Upper lobe of left lung (tissue), 6 donors: Measurements from ENCODE around the gene NAT8L. TPM values are rescaled to one million over a fixed set of nuclear protein-coding genes. Genes with fewer than 3 reads are reported as not detected.

Source experiments
- ATAC-seq, 2 donors: fragments of 200-7000 bp; cut with Tn5 transposase; one replicate each; pipeline ENCODE4 v1.9.1; 2022; ENCODE audit warnings: mild to moderate bottlenecking in 2 of 2, moderate library complexity in 2 of 2; ENCODE audit not compliant: low FRiP score in 2 of 2
- DNase-seq, 2 donors: peaks; one replicate each; pipeline ENCODE4 v3.0.0-alpha.2; 2019 to 2020
- H3K27ac ChIP-seq, 4 donors: fragments of 200-600 bp; sonication (generic); one replicate each; pipeline ENCODE4 v1.5.1; 2016 to 2019
- H3K27me3 ChIP-seq, 4 donors: fragments of 200-600 bp; sonication (generic); one replicate each; pipeline ENCODE4 v1.5.1; 2017 to 2019
- H3K36me3 ChIP-seq, 4 donors: fragments of 200-600 bp; sonication (generic); one replicate each; pipeline ENCODE4 v1.5.1; 2016 to 2019
- H3K4me1 ChIP-seq, 4 donors: fragments of 200-600 bp; sonication (generic); one replicate each; pipeline ENCODE4 v1.5.1; 2018 to 2019
- H3K4me3 ChIP-seq, 4 donors: fragments of 200-600 bp; sonication (generic); one replicate each; pipeline ENCODE4 v1.5.1; 2017 to 2019; ENCODE audit warnings: mild to moderate bottlenecking in 2 of 4, moderate library complexity in 1 of 4
- H3K9me3 ChIP-seq, 4 donors: fragments of 200-600 bp; sonication (generic); one replicate each; pipeline ENCODE4 v1.5.1; 2018 to 2019
- CTCF ChIP-seq, 6 experiments: fragments of 450-650 bp in 4 of 6; fragments of 200-600 bp in 2 of 6; sonication (generic) in 2 of 6; IDR thresholded peaks; one replicate each; pipeline ENCODE4 v1.5.1; 2016 to 2019; ENCODE audit warnings: antibody characterized with exemption in 6 of 6
- EP300 ChIP-seq, 4 donors: sonication (generic); formaldehyde crosslinking; IDR thresholded peaks; one replicate each; pipeline ENCODE4 v1.5.1; 2017; ENCODE audit warnings: antibody characterized with exemption in 4 of 4, control low read depth in 2 of 4
- POLR2A ChIP-seq, 4 donors: fragments of 450-650 bp; IDR thresholded peaks; one replicate each; pipeline ENCODE4 v1.5.1; 2016 to 2017; ENCODE audit warnings: antibody characterized with exemption in 4 of 4, mild to moderate bottlenecking in 2 of 4
- POLR2AphosphoS5 ChIP-seq, 2 donors: sonication (generic); formaldehyde crosslinking; IDR thresholded peaks; one replicate each; pipeline ENCODE4 v1.5.1; 2017; ENCODE audit warnings: antibody characterized with exemption in 2 of 2
- WGBS, 2 donors: methylation state at CpG; one replicate each; pipeline ENCODE4 v1.1.5; 2017 to 2018; 5-methylcytosine and 5-hydroxymethylcytosine counted together
- total RNA-seq, 6 donors: library from RNA; depleted of rRNA in 4 of 6; stranded (reverse); fragments of >200 nt in 4 of 6; gene quantifications; one replicate each; pipeline versions ENCODE4 v1.1.0 to v1.2.1, GENCODE V29; 2016 to 2021
- donor health status: DM: no; HTN: no; CAD: no; lungs with moderate emphysema.
- donor health status: DM: no; HTN: yes; CAD: no; lungs with severe emphysema.

The NAT8L gene
- total RNA-seq, 6 donors from 2014 or later, result 0.15 to 0.37 (median 0.30) TPM; not detected in 2

- H3K27me3 ChIP-seq, result peaks cover 0 to 15% (median 9%) of the 10 kb centered on the region in 4 donors
- H3K4me1 ChIP-seq, result peaks cover 2 to 8% (median 4%) of the 10 kb centered on the region in 4 donors
- no peak overlapping the region for H3K27ac ChIP-seq
- WGBS, 2 donors, result 73 to 78% methylated on average over 16 to 24 of the region's 24 CpGs
- DNase-seq (peak in 1 of 2 donors; percentile 56), ATAC-seq (no peak)
- H3K4me3 ChIP-seq, result no peak overlapping the region
- H3K9me3 ChIP-seq, result no peaks in the 10 kb centered on the region
- H3K36me3 ChIP-seq, result no peaks in the 10 kb centered on the region
- TF ChIP-seq POLR2A (IDR thresholded peaks at IDR 0.05) (no peak), EP300 (IDR thresholded peaks at IDR 0.05) (no peak), POLR2AphosphoS5 (IDR thresholded peaks at IDR 0.05) (no peak), CTCF (IDR thresholded peaks at IDR 0.05) (no peak)
Observed at GRCh38 chr4:2065106-2065930, 6.2 kb downstream of the NAT8L start.

DNA sequence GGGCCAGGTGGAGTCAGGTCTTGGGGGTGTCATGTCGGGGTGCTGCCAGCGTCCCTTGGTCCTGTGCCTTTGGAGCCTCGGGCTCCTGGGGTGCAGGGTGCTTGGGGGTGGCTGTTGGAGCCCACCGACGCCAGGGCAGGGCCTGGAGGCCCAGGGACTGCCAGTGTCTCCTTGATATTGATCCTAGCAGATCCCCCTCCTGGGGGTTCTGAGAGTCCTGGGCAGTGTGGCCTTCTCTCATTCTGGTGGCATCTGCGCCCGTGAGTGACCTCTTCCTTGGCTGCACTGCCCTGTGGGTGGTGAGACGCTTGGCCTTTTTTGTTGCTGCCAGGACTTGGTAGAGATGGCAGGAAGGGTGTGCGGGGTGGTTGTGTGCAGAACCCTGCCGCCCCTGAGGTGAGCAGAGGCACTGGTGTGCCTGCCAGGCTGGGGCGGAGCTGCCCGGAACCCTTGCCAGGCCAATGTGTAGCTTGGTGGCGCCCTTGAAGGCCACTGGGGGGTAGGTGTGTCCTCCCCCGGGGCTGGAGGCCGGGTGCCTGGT, 7.0 kb downstream of the NAT8L start:
- peak in 1 of 2 donors; percentile 58 for DNase-seq
- TF ChIP-seq EP300 (IDR thresholded peaks at IDR 0.05), result no peak

DNA sequence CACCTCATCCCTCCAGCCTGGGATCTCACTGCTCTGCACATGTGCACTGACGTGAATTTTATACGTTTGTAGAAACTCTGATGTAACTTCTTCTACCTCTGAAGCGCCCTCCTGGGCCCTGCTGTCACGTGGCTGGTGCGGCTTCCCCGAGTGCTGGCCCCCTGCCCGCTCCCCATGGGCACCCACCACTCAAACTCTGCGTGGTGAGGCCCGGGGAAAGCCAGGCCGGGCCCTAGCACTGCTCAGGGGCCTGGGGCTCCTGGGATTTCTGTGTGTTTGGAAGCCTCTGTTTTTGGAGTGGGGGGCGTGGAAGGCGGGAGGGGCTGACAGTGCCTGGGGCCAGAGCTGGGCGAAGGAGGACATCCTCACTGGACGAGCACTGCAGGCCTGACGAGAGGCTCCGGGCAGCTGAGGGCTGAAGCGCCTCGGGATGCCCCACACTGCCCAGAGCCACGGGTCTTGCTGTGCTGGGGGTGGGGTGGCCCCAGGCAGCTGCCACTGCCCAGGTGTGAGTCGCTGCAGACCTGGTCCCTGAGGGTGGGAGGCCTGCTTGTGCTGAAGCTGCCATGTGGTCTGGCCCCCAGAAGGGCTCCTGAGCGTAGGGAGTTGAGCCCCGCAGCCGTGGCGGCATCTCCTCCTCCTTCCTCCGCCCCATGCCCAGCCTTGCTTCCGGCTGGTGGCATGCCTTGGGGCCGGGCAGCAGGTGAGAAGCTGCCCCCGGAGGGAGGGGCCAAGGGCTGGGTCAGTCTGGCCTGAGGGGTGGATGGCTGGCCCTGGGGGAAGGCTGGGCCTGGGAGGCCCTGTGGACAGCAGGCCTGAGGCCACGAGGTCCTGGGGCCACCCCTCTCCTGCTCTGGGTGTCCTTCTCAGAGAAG, 7.7 kb downstream of the NAT8L start:
- no peak for TF ChIP-seq EP300 (IDR thresholded peaks at IDR 0.05)
- no peak for TF ChIP-seq CTCF (IDR thresholded peaks at IDR 0.05)
- no peak for TF ChIP-seq POLR2AphosphoS5 (IDR thresholded peaks at IDR 0.05)
- peak in 1 of 2 donors; percentile 72 for DNase-seq
- Histone ChIP-seq H3K4me3 (no peak overlapping the region), H3K4me1 (no peaks in the 10 kb centered on the region), H3K27ac (no peak overlapping the region), H3K9me3 (no peaks in the 10 kb centered on the region), H3K27me3 (peaks cover 0 to 2% (median 0%) of the 10 kb centered on the region in 4 donors), H3K36me3 (no peaks in the 10 kb centered on the region)
- ATAC-seq, result no peak
- WGBS, 2 donors, result 73 to 94% methylated on average over 15 to 28 of the region's 29 CpGs

More for the DNA sequence above, 7.0 kb downstream of the NAT8L start:
- H3K27me3 ChIP-seq, result peaks cover 0 to 7% (median 1%) of the 10 kb centered on the region in 4 donors
- H3K4me3 ChIP-seq, result no peak overlapping the region
- no peaks in the 10 kb centered on the region for H3K36me3 ChIP-seq
- peaks cover 0 to under 1% (median 0%) of the 10 kb centered on the region in 4 donors for H3K4me1 ChIP-seq
- WGBS, 2 donors, result 83 to 94% methylated on average over 5 to 15 of the region's 15 CpGs
- no peak overlapping the region for H3K27ac ChIP-seq
- no peak for ATAC-seq
- H3K9me3 ChIP-seq, result no peaks in the 10 kb centered on the region

DNA sequence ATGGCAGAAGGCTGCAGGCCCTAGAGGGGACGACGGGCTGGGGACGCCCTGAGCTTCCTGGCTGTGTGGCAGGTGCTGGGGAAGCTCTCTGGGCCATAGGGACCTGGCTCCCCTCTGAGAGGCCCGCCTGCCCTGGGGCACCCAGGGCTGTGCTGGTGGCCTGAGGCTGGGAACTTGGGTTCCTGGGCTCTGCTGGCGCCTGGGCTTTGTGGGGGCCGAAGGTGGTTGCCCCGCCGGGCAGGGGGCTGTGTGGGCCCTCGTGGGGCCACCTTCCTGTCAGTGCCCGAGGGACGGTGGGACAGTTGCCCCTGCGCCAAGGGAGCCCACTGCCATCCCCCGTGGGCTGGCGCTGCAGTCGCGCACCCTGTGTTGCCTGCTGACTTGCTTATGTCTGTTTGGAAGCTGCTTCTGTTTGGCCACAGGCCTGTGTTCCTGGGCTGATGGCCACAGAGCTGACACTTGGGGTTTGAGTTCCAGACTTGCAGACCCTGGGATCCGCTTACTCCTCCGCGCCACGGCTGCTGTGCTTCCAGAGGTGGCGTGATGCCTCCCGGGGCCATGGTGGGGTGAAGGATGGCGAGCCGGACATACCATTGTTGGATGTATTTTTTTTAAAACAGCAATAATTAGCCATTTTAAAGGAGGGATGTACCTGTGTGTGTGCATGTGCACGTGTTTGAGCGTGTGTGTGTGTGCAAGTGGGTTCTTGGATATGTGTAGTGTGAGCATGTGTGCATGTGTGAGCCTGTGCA, 8.5 kb downstream of the NAT8L start:
- H3K36me3 ChIP-seq, result no peaks in the 10 kb centered on the region
- WGBS, 2 donors, result 84 to 85% methylated on average over 13 to 23 of the region's 26 CpGs
- no peaks in the 10 kb centered on the region for H3K4me1 ChIP-seq
- DNase-seq (peak in 1 of 2 donors; percentile 74), ATAC-seq (no peak)
- TF ChIP-seq POLR2AphosphoS5 (IDR thresholded peaks at IDR 0.05) (no peak), CTCF (IDR thresholded peaks at IDR 0.05) (no peak), POLR2A (IDR thresholded peaks at IDR 0.05) (no peak), EP300 (IDR thresholded peaks at IDR 0.05) (no peak)
- no peaks in the 10 kb centered on the region for H3K9me3 ChIP-seq
- H3K27ac ChIP-seq, result no peak overlapping the region
- H3K4me3 ChIP-seq, result no peak overlapping the region
- H3K27me3 ChIP-seq, result no peaks in the 10 kb centered on the region
